Measurements from ENCODE around the gene PAFAH1B1. TPM values are rescaled to one million over a fixed set of nuclear protein-coding genes. Genes with fewer than 3 reads are reported as not detected.

Gene PAFAH1B1
- total RNA-seq, 1 experiment from 2014 or later = 66.4 TPM

Other genes with a start within 250 kb of the PAFAH1B1 start
- gene MNT, start 192.6 kb upstream of the PAFAH1B1 start, total RNA-seq (2014; rRNA removed; shearing (Covaris generic); ENCODE audit: low replicate concordance) = 0.07 and 1.4 TPM in 2 replicates
- gene METTL16, start 81.8 kb upstream of the PAFAH1B1 start, total RNA-seq (2014; rRNA removed; shearing (Covaris generic); ENCODE audit: low replicate concordance) = 21.3 and 47.7 TPM in 2 replicates
- 44.7 and 63.8 TPM in 2 replicates for gene CLUH, start 118.1 kb downstream of the PAFAH1B1 start, total RNA-seq (2014; rRNA removed; shearing (Covaris generic); ENCODE audit: low replicate concordance)
- gene CCDC92B, start 156.0 kb downstream of the PAFAH1B1 start, total RNA-seq (2014; rRNA removed; shearing (Covaris generic); ENCODE audit: low replicate concordance) = not detected in 2 replicates
- gene RAP1GAP2, start 202.8 kb downstream of the PAFAH1B1 start, total RNA-seq (2014; rRNA removed; shearing (Covaris generic); ENCODE audit: low replicate concordance) = 4.1 and 4.4 TPM in 2 replicates

Measured in MG63 (cell line).